ENCODE data around the gene DGKQ.

Gene DGKQ

DNA sequence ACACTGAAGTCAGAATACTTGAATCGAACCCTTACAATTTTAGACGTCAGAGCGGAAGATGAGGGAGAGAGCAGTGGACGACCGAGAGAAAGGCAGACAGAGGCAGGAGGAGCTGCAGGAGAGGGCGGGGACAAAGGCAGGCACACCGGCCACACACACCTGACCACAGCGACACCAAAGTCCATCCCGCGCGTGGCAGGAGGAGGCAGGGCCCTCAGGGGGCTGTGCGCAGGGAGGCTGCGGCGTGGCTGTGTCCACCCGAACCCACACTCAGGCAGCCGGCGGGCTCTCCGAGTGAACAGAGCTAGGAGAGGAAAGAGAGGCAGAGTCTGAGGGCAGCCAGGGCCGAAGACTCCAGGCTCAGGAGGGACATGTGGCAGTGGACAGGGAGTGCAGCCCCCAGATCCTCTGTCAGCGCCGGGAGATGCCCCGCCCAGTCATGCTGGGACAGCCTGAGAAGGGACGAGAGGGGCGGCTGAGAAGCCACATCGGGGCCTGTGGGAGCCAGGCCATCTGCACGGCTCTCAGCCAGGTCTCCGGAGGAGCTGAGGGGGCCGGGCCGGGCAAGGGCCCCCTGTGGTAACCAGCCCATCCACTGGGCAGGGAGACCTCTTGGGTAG, 61.4 kb downstream of the DGKQ start:
- H3K4me3 ChIP-seq (ENCODE audit: low read depth, low read length) = no peak overlapping the region
- TF ChIP-seq, protein P1, sequence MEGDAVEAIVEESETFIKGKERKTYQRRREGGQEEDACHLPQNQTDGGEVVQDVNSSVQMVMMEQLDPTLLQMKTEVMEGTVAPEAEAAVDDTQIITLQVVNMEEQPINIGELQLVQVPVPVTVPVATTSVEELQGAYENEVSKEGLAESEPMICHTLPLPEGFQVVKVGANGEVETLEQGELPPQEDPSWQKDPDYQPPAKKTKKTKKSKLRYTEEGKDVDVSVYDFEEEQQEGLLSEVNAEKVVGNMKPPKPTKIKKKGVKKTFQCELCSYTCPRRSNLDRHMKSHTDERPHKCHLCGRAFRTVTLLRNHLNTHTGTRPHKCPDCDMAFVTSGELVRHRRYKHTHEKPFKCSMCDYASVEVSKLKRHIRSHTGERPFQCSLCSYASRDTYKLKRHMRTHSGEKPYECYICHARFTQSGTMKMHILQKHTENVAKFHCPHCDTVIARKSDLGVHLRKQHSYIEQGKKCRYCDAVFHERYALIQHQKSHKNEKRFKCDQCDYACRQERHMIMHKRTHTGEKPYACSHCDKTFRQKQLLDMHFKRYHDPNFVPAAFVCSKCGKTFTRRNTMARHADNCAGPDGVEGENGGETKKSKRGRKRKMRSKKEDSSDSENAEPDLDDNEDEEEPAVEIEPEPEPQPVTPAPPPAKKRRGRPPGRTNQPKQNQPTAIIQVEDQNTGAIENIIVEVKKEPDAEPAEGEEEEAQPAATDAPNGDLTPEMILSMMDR (IDR thresholded peaks at IDR 0.05; ENCODE audit: low read depth, low read length, missing control alignments) = no peak
- no peak for DNase-seq (ENCODE audit: low read depth)

- DNase-seq (ENCODE audit: low read depth) = no peak
- TF ChIP-seq, protein P1 (IDR thresholded peaks at IDR 0.05; ENCODE audit: low read depth, low read length, missing control alignments) = no peak
- no peak overlapping the region for H3K4me3 ChIP-seq (ENCODE audit: low read depth, low read length)
Observed at GRCh38 chr4:911221-911751, 62.1 kb downstream of the DGKQ start.

DNA sequence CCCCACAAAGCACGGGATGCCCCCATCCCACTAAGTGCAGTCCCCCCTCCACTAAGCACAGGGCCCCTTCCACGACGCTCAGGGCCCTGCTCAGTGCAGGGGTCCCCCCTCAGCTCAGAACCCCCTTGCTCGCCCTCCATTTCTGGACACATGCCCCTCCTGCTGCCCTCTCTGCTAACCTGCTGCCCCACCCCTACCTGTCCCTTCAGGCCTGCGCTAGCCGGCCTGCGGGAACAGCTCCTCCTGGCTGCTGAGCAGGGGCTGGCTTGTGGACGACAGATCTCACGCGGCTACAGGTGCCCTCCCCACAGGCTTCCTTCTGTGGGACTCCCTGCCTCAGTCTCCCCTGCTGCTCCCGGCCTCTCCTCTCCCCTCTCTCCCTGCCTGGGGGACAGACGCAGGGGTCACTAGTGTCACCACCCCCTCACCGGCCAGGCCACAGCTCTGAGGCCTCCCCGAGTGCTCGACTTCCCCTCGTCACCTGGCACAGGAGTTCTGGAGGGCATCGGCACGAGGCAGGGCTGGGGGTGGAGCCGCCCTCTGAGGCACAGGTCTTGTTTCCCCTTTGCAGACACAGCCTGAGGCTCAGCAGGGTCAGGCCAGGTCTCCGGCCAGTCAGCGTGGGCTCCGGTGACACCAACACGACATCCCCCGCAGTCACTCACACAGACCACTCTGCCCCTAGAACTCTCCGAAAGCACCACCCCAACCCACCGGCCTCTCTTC, 62.8 kb downstream of the DGKQ start:
- TF ChIP-seq, protein P1 (IDR thresholded peaks at IDR 0.05; ENCODE audit: low read depth, low read length, missing control alignments) = no peak
- no peak for DNase-seq (ENCODE audit: low read depth)
- no peak overlapping the region for H3K4me3 ChIP-seq (ENCODE audit: low read depth, low read length)

- H3K4me3 ChIP-seq (ENCODE audit: low read depth, low read length) = no peak overlapping the region
- DNase-seq (ENCODE audit: low read depth) = no peak
- TF ChIP-seq, protein P1 (IDR thresholded peaks at IDR 0.05; ENCODE audit: low read depth, low read length, missing control alignments) = no peak
Observed at GRCh38 chr4:909821-910220, 63.5 kb downstream of the DGKQ start.

- TF ChIP-seq, protein P1 (IDR thresholded peaks at IDR 0.05; ENCODE audit: low read depth, low read length, missing control alignments) = no peak
- DNase-seq (ENCODE audit: low read depth) = no peak
- no peak overlapping the region for H3K4me3 ChIP-seq (ENCODE audit: low read depth, low read length)
Observed at GRCh38 chr4:909131-909571, 64.2 kb downstream of the DGKQ start.
